Measurements from ENCODE around the gene STK4. TPM values are rescaled to one million over a fixed set of nuclear protein-coding genes. Genes with fewer than 3 reads are reported as not detected.

The STK4 gene
- total and polyA plus RNA-seq, 3 donors from 2014 or later, result 24.9 to 42.7 (median 39.6) TPM

- no peaks in the 10 kb centered on the region for H3K9me3 ChIP-seq
- no peak overlapping the region for H3K27ac ChIP-seq
- TF ChIP-seq CTCF (IDR thresholded peaks at IDR 0.05) (no peak), POLR2A (IDR thresholded peaks at IDR 0.05) (no peak)
- WGBS, 2 donors, result 81 to 94% methylated on average over 1 of the region's 1 CpG
- intact Hi-C loops (cut with DNase I; ENCODE audit: low total_unique reads), result no loop called here
- no peak for DNase-seq
- no peak overlapping the region for H3K4me3 ChIP-seq
- H3K4me1 ChIP-seq, result no peaks in the 10 kb centered on the region
- H3K36me3 ChIP-seq (ENCODE audit: low read depth, missing control alignments), result no peaks in the 10 kb centered on the region
- H3K27me3 ChIP-seq, result no peaks in the 10 kb centered on the region
Measured at GRCh38 chr20:45042978-45043377, 76.7 kb downstream of the STK4 start.

GRCh38 chr20:45044084-45044573 lies 77.8 kb downstream of the STK4 start:
- intact Hi-C loops (cut with DNase I; ENCODE audit: low total_unique reads), result no loop called here
- peak; percentile 38 for DNase-seq
- H3K36me3 ChIP-seq (ENCODE audit: low read depth, missing control alignments), result no peaks in the 10 kb centered on the region
- H3K27me3 ChIP-seq, result no peaks in the 10 kb centered on the region
- TF ChIP-seq POLR2A (IDR thresholded peaks at IDR 0.05), result no peak
- TF ChIP-seq CTCF (IDR thresholded peaks at IDR 0.05), result peak; percentile 39 to 77 (median 45)
- WGBS, 2 donors, result 48 to 58% methylated on average over 5 of the region's 5 CpGs
- no peaks in the 10 kb centered on the region for H3K4me1 ChIP-seq
- H3K4me3 ChIP-seq, result no peak overlapping the region
- no peaks in the 10 kb centered on the region for H3K9me3 ChIP-seq
- H3K27ac ChIP-seq, result no peak overlapping the region

- 91 to 94% methylated on average over 3 of the region's 3 CpGs for WGBS, 2 donors
- TF ChIP-seq CTCF (IDR thresholded peaks at IDR 0.05), result no peak
- no peak for TF ChIP-seq POLR2A (IDR thresholded peaks at IDR 0.05)
- no peaks in the 10 kb centered on the region for H3K27me3 ChIP-seq
- no peak overlapping the region for H3K27ac ChIP-seq
- H3K4me3 ChIP-seq, result no peak overlapping the region
- H3K36me3 ChIP-seq (ENCODE audit: low read depth, missing control alignments), result no peaks in the 10 kb centered on the region
- DNase-seq, result no peak
- no peaks in the 10 kb centered on the region for H3K4me1 ChIP-seq
- intact Hi-C loops (cut with DNase I; ENCODE audit: low total_unique reads), result no loop called here
- H3K9me3 ChIP-seq, result no peaks in the 10 kb centered on the region
Measured at GRCh38 chr20:45044601-45045000, 78.3 kb downstream of the STK4 start.

- TF ChIP-seq CTCF (IDR thresholded peaks at IDR 0.05) (no peak), POLR2A (IDR thresholded peaks at IDR 0.05) (no peak)
- H3K27ac ChIP-seq, result no peak overlapping the region
- no peaks in the 10 kb centered on the region for H3K36me3 ChIP-seq (ENCODE audit: low read depth, missing control alignments)
- intact Hi-C loops (cut with DNase I; ENCODE audit: low total_unique reads), result no loop called here
- 96 to 98% methylated on average over 2 of the region's 2 CpGs for WGBS, 2 donors
- no peaks in the 10 kb centered on the region for H3K4me1 ChIP-seq
- H3K9me3 ChIP-seq, result no peaks in the 10 kb centered on the region
- no peak for DNase-seq
- no peaks in the 10 kb centered on the region for H3K27me3 ChIP-seq
- H3K4me3 ChIP-seq, result no peak overlapping the region
Measured at GRCh38 chr20:45047581-45048119, 81.3 kb downstream of the STK4 start.

GRCh38 chr20:45049438-45049837 lies 83.1 kb downstream of the STK4 start:
- Histone ChIP-seq H3K4me1 (no peaks in the 10 kb centered on the region), H3K9me3 (no peaks in the 10 kb centered on the region), H3K4me3 (no peak overlapping the region), H3K36me3 (ENCODE audit: low read depth, missing control alignments) (no peaks in the 10 kb centered on the region), H3K27ac (no peak overlapping the region), H3K27me3 (no peaks in the 10 kb centered on the region)
- intact Hi-C loops (cut with DNase I; ENCODE audit: low total_unique reads), result no loop called here
- DNase-seq, result no peak
- WGBS, 2 donors, result 87 to 89% methylated on average over 3 of the region's 3 CpGs
- TF ChIP-seq CTCF (IDR thresholded peaks at IDR 0.05), result no peak

All from testis (tissue), 3 donors.